CD4-positive, CD25-positive, alpha-beta regulatory T cell (primary cell): ENCODE results near the gene ATP6V1C2. TPM values are rescaled to one million over a fixed set of nuclear protein-coding genes. Genes with fewer than 3 reads are reported as not detected.

Experiments used
- ATAC-seq, 2 donors: fragments of 150-1000 bp; cut with Tn5 transposase; one replicate each; pipeline ENCODE4 v1.10.0; 2021; ENCODE audit warnings: low read depth in 2 of 2, moderate number of reproducible peaks in 2 of 2, moderate library complexity in 1 of 2
- DNase-seq, 3 donors: peaks; one replicate each; pipeline versions ENCODE4 v3.0.0 to v3.0.0-alpha.2; 2012 to 2022; ENCODE audit warnings: mixed read lengths in 1 of 3
- H3K27ac ChIP-seq: one replicate; pipeline ENCODE4 v1.7.0; 2013; ENCODE audit warnings: mild to moderate bottlenecking, low read length; ENCODE audit not compliant: insufficient read depth, poor library complexity, severe bottlenecking
- H3K27me3 ChIP-seq: one replicate; pipeline ENCODE4 v1.7.0; 2013; ENCODE audit warnings: low read length; ENCODE audit not compliant: control insufficient read depth, insufficient read depth
- H3K36me3 ChIP-seq: one replicate; pipeline ENCODE4 v1.7.0; 2013; ENCODE audit warnings: mild to moderate bottlenecking, low read length, moderate library complexity; ENCODE audit not compliant: control insufficient read depth, insufficient read depth
- H3K4me1 ChIP-seq: 2 replicates; pipeline ENCODE4 v1.7.0; 2013; ENCODE audit warnings: mild to moderate bottlenecking, low read length; ENCODE audit not compliant: insufficient read depth, control insufficient read depth, poor library complexity, severe bottlenecking
- H3K4me3 ChIP-seq: one replicate; pipeline ENCODE4 v1.7.0; 2013; ENCODE audit warnings: low read depth, mild to moderate bottlenecking, low read length, moderate library complexity
- H3K9me3 ChIP-seq, 2 experiments: 1 replicate in 1 of 2; 2 replicates in 1 of 2; pipeline ENCODE4 v1.7.0; 2013; ENCODE audit warnings: low read length in 2 of 2, mild to moderate bottlenecking in 1 of 2, moderate library complexity in 1 of 2; ENCODE audit not compliant: control insufficient read depth in 2 of 2
- H3K27ac Mint-ChIP-seq, 3 donors: one replicate each; pipeline ENCODE4 v1.8.0; 2020 to 2022; ENCODE audit warnings: mild to moderate bottlenecking in 3 of 3, mixed read lengths in 3 of 3, moderate library complexity in 2 of 3
- H3K27me3 Mint-ChIP-seq: one replicate; pipeline ENCODE4 v1.8.0; 2022; ENCODE audit warnings: mild to moderate bottlenecking, mixed read lengths
- H3K36me3 Mint-ChIP-seq: one replicate; pipeline ENCODE4 v1.8.0; 2020; ENCODE audit warnings: mixed read lengths
- H3K4me1 Mint-ChIP-seq, 4 donors: one replicate each; pipeline ENCODE4 v1.8.0; 2020 to 2022; ENCODE audit warnings: mixed read lengths in 4 of 4, mild to moderate bottlenecking in 1 of 4
- H3K4me3 Mint-ChIP-seq, 4 donors: one replicate each; pipeline ENCODE4 v1.8.0; 2020 to 2022; ENCODE audit warnings: mild to moderate bottlenecking in 4 of 4, mixed read lengths in 4 of 4, moderate library complexity in 3 of 4
- H3K9me3 Mint-ChIP-seq, 7 donors: one replicate each; pipeline ENCODE4 v1.8.0; 2020 to 2022; ENCODE audit warnings: mixed read lengths in 7 of 7, mild to moderate bottlenecking in 3 of 7, moderate library complexity in 2 of 7
- polyA plus RNA-seq, 4 donors: library from polyadenylated mRNA; unstranded; fragments of 300-500 nt; fragmentation: Illumina TruSeq; gene quantifications; one replicate each; pipeline ENCODE4 v1.2.3, GENCODE V29; 2021
- total RNA-seq: library from RNA; stranded (reverse); gene quantifications from one replicate; pipeline ENCODE4 v1.2.3, GENCODE V29; 2022

Gene ATP6V1C2
- total and polyA plus RNA-seq, 5 donors from 2014 or later = 0.09 to 0.11 TPM; not detected in 3

- H3K4me1 ChIP-seq = no peaks in the 10 kb centered on the region
- Mint-ChIP-seq H3K4me1 (no peaks in the 10 kb centered on the region), H3K27me3 (no peaks in the 10 kb centered on the region), H3K4me3 (no peak overlapping the region), H3K9me3 (no peaks in the 10 kb centered on the region), H3K27ac (no peak overlapping the region), H3K36me3 (no peaks in the 10 kb centered on the region)
- H3K27me3 ChIP-seq = no peaks in the 10 kb centered on the region
- no peak overlapping the region for H3K27ac ChIP-seq
- ATAC-seq (no peak), DNase-seq (no peak)
- H3K9me3 ChIP-seq = no peaks in the 10 kb centered on the region
- H3K4me3 ChIP-seq = no peak overlapping the region
- no peaks in the 10 kb centered on the region for H3K36me3 ChIP-seq
These were observed 42.8 kb downstream of the ATP6V1C2 start for GRCh38 chr2:10764096-10764785.

GRCh38 chr2:10764896-10765295, 43.5 kb downstream of the ATP6V1C2 start:
- H3K9me3 ChIP-seq = no peaks in the 10 kb centered on the region
- DNase-seq = no peak
- no peaks in the 10 kb centered on the region for H3K4me1 Mint-ChIP-seq

GRCh38 chr2:10765461-10765860, 44.0 kb downstream of the ATP6V1C2 start:
- H3K9me3 Mint-ChIP-seq = no peaks in the 10 kb centered on the region
- no peaks in the 10 kb centered on the region for H3K36me3 ChIP-seq
- no peaks in the 10 kb centered on the region for H3K4me1 Mint-ChIP-seq
- no peaks in the 10 kb centered on the region for H3K27me3 ChIP-seq
- ATAC-seq (no peak), DNase-seq (no peak)
- no peaks in the 10 kb centered on the region for H3K9me3 ChIP-seq
- H3K27ac Mint-ChIP-seq = no peak overlapping the region
- H3K27me3 Mint-ChIP-seq = no peaks in the 10 kb centered on the region
- H3K4me1 ChIP-seq = no peaks in the 10 kb centered on the region
- H3K27ac ChIP-seq = no peak overlapping the region
- H3K4me3 Mint-ChIP-seq = no peak overlapping the region
- no peaks in the 10 kb centered on the region for H3K36me3 Mint-ChIP-seq
- no peak overlapping the region for H3K4me3 ChIP-seq

More at GRCh38 chr2:10764896-10765295, 43.5 kb downstream of the ATP6V1C2 start:
- no peaks in the 10 kb centered on the region for H3K4me1 ChIP-seq
- H3K36me3 ChIP-seq = no peaks in the 10 kb centered on the region
- Mint-ChIP-seq H3K36me3 (no peaks in the 10 kb centered on the region), H3K4me3 (no peak overlapping the region), H3K27ac (no peak overlapping the region), H3K9me3 (no peaks in the 10 kb centered on the region), H3K27me3 (no peaks in the 10 kb centered on the region)
- no peaks in the 10 kb centered on the region for H3K27me3 ChIP-seq
- no peak overlapping the region for H3K27ac ChIP-seq
- no peak overlapping the region for H3K4me3 ChIP-seq
- ATAC-seq = no peak

- no peaks in the 10 kb centered on the region for H3K4me1 Mint-ChIP-seq
These were observed 44.5 kb downstream of the ATP6V1C2 start for GRCh38 chr2:10765914-10766313.

GRCh38 chr2:10768063-10768507, 46.7 kb downstream of the ATP6V1C2 start:
- Mint-ChIP-seq H3K4me3 (no peak overlapping the region), H3K36me3 (no peaks in the 10 kb centered on the region), H3K27me3 (no peaks in the 10 kb centered on the region), H3K4me1 (no peaks in the 10 kb centered on the region), H3K9me3 (no peaks in the 10 kb centered on the region), H3K27ac (no peak overlapping the region)
- no peaks in the 10 kb centered on the region for H3K27me3 ChIP-seq
- H3K4me1 ChIP-seq = no peaks in the 10 kb centered on the region
- ATAC-seq = no peak
- H3K4me3 ChIP-seq = no peak overlapping the region
- no peak overlapping the region for H3K27ac ChIP-seq
- H3K9me3 ChIP-seq = no peaks in the 10 kb centered on the region
- no peaks in the 10 kb centered on the region for H3K36me3 ChIP-seq
- DNase-seq = no peak

More at GRCh38 chr2:10765914-10766313, 44.5 kb downstream of the ATP6V1C2 start:
- Mint-ChIP-seq H3K4me3 (no peak overlapping the region), H3K27me3 (no peaks in the 10 kb centered on the region), H3K9me3 (no peaks in the 10 kb centered on the region), H3K27ac (no peak overlapping the region), H3K36me3 (no peaks in the 10 kb centered on the region)
- no peak overlapping the region for H3K4me3 ChIP-seq
- H3K4me1 ChIP-seq = no peaks in the 10 kb centered on the region
- no peak for DNase-seq
- H3K27ac ChIP-seq = no peak overlapping the region
- no peaks in the 10 kb centered on the region for H3K27me3 ChIP-seq
- no peak for ATAC-seq
- H3K9me3 ChIP-seq = no peaks in the 10 kb centered on the region
- no peaks in the 10 kb centered on the region for H3K36me3 ChIP-seq

GRCh38 chr2:10770956-10771750, 49.7 kb downstream of the ATP6V1C2 start:
- no peak overlapping the region for H3K4me3 Mint-ChIP-seq
- no peaks in the 10 kb centered on the region for H3K36me3 ChIP-seq
- H3K9me3 ChIP-seq = no peaks in the 10 kb centered on the region
- no peaks in the 10 kb centered on the region for H3K27me3 Mint-ChIP-seq
- no peak overlapping the region for H3K4me3 ChIP-seq
- H3K4me1 Mint-ChIP-seq = no peaks in the 10 kb centered on the region
- H3K9me3 Mint-ChIP-seq = no peaks in the 10 kb centered on the region
- H3K4me1 ChIP-seq = no peaks in the 10 kb centered on the region
- H3K36me3 Mint-ChIP-seq = no peaks in the 10 kb centered on the region
- DNase-seq (no peak), ATAC-seq (no peak)
- no peak overlapping the region for H3K27ac Mint-ChIP-seq
- no peaks in the 10 kb centered on the region for H3K27me3 ChIP-seq
- H3K27ac ChIP-seq = no peak overlapping the region

GRCh38 chr2:10771786-10772185, 50.4 kb downstream of the ATP6V1C2 start:
- Histone ChIP-seq H3K4me1 (no peaks in the 10 kb centered on the region), H3K27ac (no peak overlapping the region), H3K27me3 (no peaks in the 10 kb centered on the region), H3K4me3 (no peak overlapping the region), H3K9me3 (no peaks in the 10 kb centered on the region), H3K36me3 (no peaks in the 10 kb centered on the region)
- Mint-ChIP-seq H3K27me3 (no peaks in the 10 kb centered on the region), H3K36me3 (no peaks in the 10 kb centered on the region), H3K27ac (no peak overlapping the region), H3K9me3 (no peaks in the 10 kb centered on the region), H3K4me1 (no peaks in the 10 kb centered on the region), H3K4me3 (no peak overlapping the region)
- no peak for ATAC-seq
- no peak for DNase-seq
